Colonic mucosa (tissue), 4 donors: Measurements from ENCODE around the gene DYRK2. TPM values are rescaled to one million over a fixed set of nuclear protein-coding genes. Genes with fewer than 3 reads are reported as not detected.

ENCODE experiments used
- DNase-seq: peaks from one replicate; pipeline ENCODE4 v3.0.0-alpha.2; 2020
- H3K27ac ChIP-seq: fragments of 200-600 bp; one replicate; pipeline ENCODE4 v1.8.0; 2021
- H3K27me3 ChIP-seq: fragments of 200-600 bp; one replicate; pipeline ENCODE4 v1.8.0; 2021
- H3K36me3 ChIP-seq: fragments of 200-600 bp; one replicate; pipeline ENCODE4 v1.8.0; 2021
- H3K4me1 ChIP-seq: fragments of 200-600 bp; one replicate; pipeline ENCODE4 v1.8.0; 2021; ENCODE audit warnings: mild to moderate bottlenecking
- H3K4me3 ChIP-seq: fragments of 200-600 bp; one replicate; pipeline ENCODE4 v1.8.0; 2021
- H3K9ac ChIP-seq, 2 donors: one replicate each; pipeline ENCODE4 v1.7.0; 2013; ENCODE audit warnings: control low read depth in 2 of 2, low read depth in 2 of 2, low read length in 2 of 2
- H3K9me3 ChIP-seq: fragments of 200-600 bp; one replicate; pipeline ENCODE4 v1.8.0; 2021
- CTCF ChIP-seq: fragments of 200-600 bp; IDR thresholded peaks from one replicate; pipeline ENCODE4 v1.8.0; 2022; ENCODE audit warnings: antibody characterized with exemption, mild to moderate bottlenecking
- intact Hi-C: fragments of 100-400 bp; cut with DNase I; formaldehyde crosslinking; loops from one replicate; pipeline ENCODE4 v1.14.1; 2022
- total RNA-seq, 2 donors: library from RNA; stranded (reverse); fragmentation: NEBNext Ultra II Directional in 1 of 2; extraction: Animal tissue kit (Norgen Biotek cat#: 25700) in 1 of 2; gene quantifications; one replicate each; pipeline ENCODE4 v1.2.1, GENCODE V29; 2021
- donor health status: healthy.
- donor health status: DM: no; HTN: no; CAD: no.
- donor health status: DM: no; HTN: no; CAD: no.

The DYRK2 gene
- total RNA-seq, 2 donors from 2014 or later: 66.0 to 112 TPM

GRCh38 chr12:67656251-67656650, 7.7 kb downstream of the DYRK2 start:
- TF ChIP-seq CTCF: no peak
- Histone ChIP-seq H3K9me3 (no peaks in the 10 kb centered on the region), H3K27ac (no peak overlapping the region), H3K36me3 (peaks cover 10% of the 10 kb centered on the region), H3K4me3 (no peak overlapping the region), H3K9ac (no peak overlapping the region), H3K4me1 (peaks cover 5% of the 10 kb centered on the region), H3K27me3 (no peaks in the 10 kb centered on the region)
- intact Hi-C loops: no loop called here
- no peak for DNase-seq

DNA sequence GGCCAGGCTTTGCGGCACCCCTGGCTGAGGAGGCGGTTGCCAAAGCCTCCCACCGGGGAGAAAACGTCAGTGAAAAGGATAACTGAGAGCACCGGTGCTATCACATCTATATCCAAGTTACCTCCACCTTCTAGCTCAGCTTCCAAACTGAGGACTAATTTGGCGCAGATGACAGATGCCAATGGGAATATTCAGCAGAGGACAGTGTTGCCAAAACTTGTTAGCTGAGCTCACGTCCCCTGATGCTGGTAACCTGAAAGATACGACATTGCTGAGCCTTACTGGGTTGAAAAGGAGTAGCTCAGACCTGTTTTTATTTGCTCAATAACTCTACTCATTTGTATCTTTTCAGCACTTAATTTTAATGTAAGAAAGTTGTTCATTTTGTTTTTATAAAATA, 9.9 kb downstream of the DYRK2 start:
- no peaks in the 10 kb centered on the region for H3K27me3 ChIP-seq
- no peak overlapping the region for H3K4me3 ChIP-seq
- peaks cover 10% of the 10 kb centered on the region for H3K36me3 ChIP-seq
- no peak overlapping the region for H3K27ac ChIP-seq
- H3K9me3 ChIP-seq: no peaks in the 10 kb centered on the region
- no peak for TF ChIP-seq CTCF
- no peak overlapping the region for H3K9ac ChIP-seq
- intact Hi-C loops: no loop called here
- H3K4me1 ChIP-seq: no peaks in the 10 kb centered on the region
- DNase-seq: no peak

DNA sequence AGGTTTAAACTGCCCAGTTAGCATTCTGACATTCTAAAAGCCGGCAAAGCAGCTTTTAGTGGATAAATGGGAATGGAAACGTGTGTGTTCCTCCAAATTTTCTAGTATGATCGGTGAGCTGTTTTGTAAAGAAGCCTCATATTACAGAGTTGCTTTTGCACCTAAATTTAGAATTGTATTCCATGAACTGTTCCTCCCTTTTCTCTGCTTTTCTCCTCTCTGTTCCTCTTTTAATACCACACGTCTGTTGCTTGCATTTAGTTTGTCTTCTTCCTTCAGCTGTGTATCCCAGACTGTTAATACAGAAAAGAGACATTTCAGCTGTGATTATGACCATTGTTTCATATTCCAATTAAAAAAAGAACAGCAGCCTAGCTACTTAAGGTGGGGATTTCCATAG, 10.7 kb downstream of the DYRK2 start:
- no peaks in the 10 kb centered on the region for H3K9me3 ChIP-seq
- no peak overlapping the region for H3K4me3 ChIP-seq
- H3K27me3 ChIP-seq: no peaks in the 10 kb centered on the region
- no peak overlapping the region for H3K9ac ChIP-seq
- peaks cover 10% of the 10 kb centered on the region for H3K36me3 ChIP-seq
- intact Hi-C loops: no loop called here
- TF ChIP-seq CTCF: no peak
- no peak for DNase-seq
- no peak overlapping the region for H3K27ac ChIP-seq
- no peaks in the 10 kb centered on the region for H3K4me1 ChIP-seq

- no peak for DNase-seq
- peaks cover 10% of the 10 kb centered on the region for H3K36me3 ChIP-seq
- H3K4me3 ChIP-seq: no peak overlapping the region
- TF ChIP-seq CTCF: no peak
- no peak overlapping the region for H3K27ac ChIP-seq
- no peaks in the 10 kb centered on the region for H3K27me3 ChIP-seq
- H3K9me3 ChIP-seq: no peaks in the 10 kb centered on the region
- no peak overlapping the region for H3K9ac ChIP-seq
- intact Hi-C loops: no loop called here
- no peaks in the 10 kb centered on the region for H3K4me1 ChIP-seq
These were observed 12.9 kb downstream of the DYRK2 start for GRCh38 chr12:67661311-67662021.

DNA sequence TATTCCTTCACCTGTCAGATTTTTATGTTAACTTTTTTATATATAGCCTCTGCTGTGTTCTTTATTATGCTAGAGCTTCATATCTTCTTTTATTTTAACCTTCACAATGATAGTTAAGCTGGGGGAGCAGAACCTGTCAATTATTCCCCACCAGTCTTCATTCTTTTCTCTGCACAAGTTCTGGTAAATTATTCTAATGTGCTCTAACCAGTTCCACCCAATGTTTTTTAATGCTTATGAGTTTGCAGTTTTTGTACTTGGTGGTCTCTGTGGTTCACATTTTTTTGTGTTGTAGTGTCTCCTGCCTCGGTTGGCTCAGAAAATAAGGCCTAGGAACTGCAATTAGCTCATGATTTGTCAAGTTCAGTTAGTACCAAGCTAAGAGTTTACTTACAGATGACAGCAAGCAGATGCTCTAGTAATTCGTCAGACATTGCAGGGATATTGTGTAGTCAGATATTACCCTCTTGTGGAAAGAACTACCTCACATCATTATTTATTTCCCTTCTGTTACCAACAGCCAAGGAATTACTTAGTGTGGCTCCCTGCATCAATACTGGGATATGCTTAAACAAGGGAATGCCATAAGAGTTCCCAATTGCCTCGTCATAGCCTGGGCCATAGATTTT, 14.5 kb downstream of the DYRK2 start:
- no peak for DNase-seq
- Histone ChIP-seq H3K36me3 (peaks cover 10% of the 10 kb centered on the region), H3K27ac (no peak overlapping the region), H3K4me3 (no peak overlapping the region), H3K4me1 (no peaks in the 10 kb centered on the region), H3K9me3 (no peaks in the 10 kb centered on the region), H3K27me3 (no peaks in the 10 kb centered on the region), H3K9ac (no peak overlapping the region)
- TF ChIP-seq CTCF: no peak
- intact Hi-C loops: no loop called here
